ENCODE measurements around the gene NPHP4.
"Not testable (repeated sequence)": the region's sequence is repeated elsewhere in the genome, so short reads cannot be mapped to it uniquely, and the experiment has no call there.

The NPHP4 gene

DNA sequence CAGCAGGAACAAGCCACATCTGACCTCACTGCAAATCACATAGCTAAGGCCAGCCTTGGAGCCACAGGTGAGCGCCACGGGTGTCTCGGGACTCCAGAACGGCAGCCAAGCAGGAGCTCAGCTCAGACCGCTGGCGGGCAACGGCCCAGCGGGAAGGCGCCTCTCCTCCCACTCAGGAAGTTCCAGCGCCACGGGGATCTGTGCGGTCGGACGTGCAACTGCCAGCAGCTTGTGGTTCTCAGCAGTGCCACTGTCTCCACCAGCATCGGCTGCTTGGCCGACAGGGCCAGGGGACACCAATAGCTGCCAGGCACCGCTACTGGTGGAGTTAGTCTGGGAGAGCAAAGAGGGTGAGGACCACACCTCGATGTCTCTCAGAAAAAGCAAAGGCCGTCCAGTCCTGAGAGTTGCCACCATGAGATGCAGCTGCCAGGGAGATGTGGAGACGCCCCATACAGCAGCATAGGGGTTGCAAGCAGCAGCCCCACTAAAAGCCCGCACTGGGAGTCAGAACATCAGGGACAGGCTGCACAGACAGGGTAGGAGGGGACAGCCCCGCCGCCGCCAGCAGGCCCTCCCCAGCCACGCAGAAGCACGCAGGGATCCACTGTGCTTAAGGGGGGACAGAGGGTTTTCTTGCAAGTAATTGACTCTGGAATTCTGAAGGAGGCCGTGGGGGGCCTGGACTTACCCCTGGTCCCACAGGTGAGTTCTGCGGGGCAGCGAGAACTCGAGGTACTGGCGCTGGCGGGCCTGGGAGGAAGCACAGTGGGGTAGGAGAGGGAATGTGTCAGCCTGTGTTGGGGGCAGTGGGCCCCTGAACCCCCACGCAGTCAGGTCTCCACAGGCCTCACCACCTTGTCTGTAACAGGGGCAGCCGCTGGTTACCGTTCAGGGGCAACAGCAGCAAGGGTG lies 83.5 kb downstream of the NPHP4 start:
- DNase-seq, result no peak

DNA sequence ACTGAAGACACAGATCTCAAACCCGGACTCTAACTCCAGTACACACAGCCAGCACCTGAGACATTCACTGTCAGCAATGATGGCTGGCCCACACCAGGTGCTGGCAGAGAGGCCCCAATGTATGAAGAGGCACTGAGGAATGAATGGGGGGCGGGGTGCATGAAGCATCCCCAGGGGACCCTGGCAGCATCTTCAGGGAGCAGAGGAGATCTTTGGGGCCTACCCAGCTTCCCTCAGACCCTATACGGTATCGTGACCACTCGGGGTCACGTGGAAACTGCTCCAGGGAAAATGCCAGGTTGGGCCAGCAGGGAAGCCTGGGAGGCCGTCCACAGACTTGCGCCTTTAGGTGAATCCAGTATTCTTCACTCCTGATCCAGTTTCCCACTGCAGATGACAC lies 84.3 kb downstream of the NPHP4 start:
- no peak for DNase-seq

DNA sequence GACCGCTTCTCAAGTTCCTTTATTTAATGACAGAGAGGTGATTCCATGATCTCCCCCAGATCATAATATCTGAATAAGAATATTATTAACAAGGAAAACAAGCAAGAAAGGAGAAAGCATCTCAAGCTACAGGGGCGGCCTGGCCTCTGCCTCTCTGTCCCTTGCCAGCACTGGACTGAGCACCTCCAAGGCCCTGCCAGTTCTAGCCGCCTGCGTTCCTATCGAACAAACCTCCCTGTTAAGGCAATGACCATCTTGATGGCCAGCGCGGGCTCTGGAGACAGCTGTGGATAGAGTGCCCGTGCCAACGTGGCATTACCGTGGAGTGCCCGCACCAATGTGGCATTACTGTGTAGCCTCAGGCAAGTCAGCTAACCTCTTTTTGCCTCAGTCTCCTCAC lies 84.8 kb downstream of the NPHP4 start:
- DNase-seq, result no peak

DNA sequence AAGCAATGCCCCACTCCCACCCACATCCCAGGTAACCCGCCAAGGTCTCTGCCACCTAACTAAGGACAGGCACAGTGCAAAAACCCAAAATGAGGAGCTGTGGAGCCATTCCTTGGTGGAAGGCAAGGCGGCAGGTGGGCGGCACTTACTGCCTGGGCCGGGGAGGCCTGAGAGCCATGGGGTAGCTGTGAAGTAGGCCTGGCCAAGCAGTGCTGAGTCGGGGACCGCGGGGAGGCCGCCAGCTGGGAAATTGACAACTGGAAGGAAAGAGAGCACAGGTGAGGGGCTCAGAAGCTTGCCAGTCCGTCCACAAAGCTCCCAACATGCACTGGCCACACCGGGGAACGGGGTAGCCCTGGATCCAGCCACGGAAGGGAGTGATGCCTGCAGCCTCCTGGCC lies 85.3 kb downstream of the NPHP4 start:
- DNase-seq, result no peak

- DNase-seq, result no peak
These were observed 86.1 kb downstream of the NPHP4 start for GRCh38 chr1:5906116-5906515.

GRCh38 chr1:5905436-5905835 lies 86.8 kb downstream of the NPHP4 start:
- no peak for DNase-seq

- no peak for DNase-seq
These were observed 87.7 kb downstream of the NPHP4 start for GRCh38 chr1:5904551-5904950.

- DNase-seq, result no peak
These were observed 88.5 kb downstream of the NPHP4 start for GRCh38 chr1:5903680-5904079.

DNA sequence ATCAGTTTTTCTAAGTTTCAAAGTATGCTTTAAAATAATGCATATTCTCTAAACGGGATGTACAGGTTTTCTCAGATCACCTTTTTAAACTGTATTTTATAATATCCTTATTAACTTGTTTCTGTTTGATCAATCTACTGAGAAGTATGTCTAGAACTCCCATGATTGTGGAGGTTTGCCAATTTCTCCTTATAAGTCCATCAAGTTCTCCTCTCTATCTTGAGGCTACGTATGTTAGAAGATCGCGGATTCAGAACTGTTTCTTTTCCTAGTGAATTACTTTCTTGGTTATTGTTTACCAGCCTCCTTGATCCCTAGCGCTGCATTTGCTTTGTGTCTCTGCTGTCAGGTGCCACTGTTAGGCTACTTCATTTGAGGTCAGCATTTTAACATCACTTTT lies 89.2 kb downstream of the NPHP4 start:
- no peak for DNase-seq

- DNase-seq, result no peak
These were observed 90.4 kb downstream of the NPHP4 start for GRCh38 chr1:5901841-5902240.

GRCh38 chr1:5901150-5901549 lies 91.1 kb downstream of the NPHP4 start:
- DNase-seq, result no peak

- no peak for DNase-seq
These were observed 94.0 kb downstream of the NPHP4 start for GRCh38 chr1:5898266-5898665.

GRCh38 chr1:5896706-5897660 lies 95.2 kb downstream of the NPHP4 start:
- DNase-seq, result no peak

- DNase-seq, result no peak
These were observed 96.5 kb downstream of the NPHP4 start for GRCh38 chr1:5895446-5896406.

GRCh38 chr1:5893699-5894278 lies 98.4 kb downstream of the NPHP4 start:
- DNase-seq, result not testable (repeated sequence)

DNA sequence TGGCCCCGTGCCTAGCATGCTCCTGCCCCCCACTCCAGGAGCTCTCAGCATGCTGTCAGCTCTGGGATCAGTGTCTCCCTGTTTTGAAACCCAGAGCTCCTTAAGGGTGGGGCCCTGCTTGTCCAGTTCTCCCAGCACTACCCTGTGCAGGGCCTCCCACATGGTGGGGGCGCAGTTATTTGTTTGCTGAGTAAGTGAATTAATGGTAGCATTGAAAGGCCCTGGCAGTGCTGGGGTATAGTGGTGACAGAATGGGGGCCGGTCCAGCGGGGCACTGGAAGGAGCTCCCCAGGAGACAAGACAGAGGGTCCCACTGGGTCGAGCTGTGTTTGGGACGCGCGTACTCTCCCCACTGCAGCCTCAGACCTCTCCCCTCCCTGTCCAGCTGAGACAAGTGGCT lies 99.9 kb downstream of the NPHP4 start:
- no peak for DNase-seq

- DNase-seq, result no peak
These were observed 100.5 kb downstream of the NPHP4 start for GRCh38 chr1:5891736-5892135.

DNA sequence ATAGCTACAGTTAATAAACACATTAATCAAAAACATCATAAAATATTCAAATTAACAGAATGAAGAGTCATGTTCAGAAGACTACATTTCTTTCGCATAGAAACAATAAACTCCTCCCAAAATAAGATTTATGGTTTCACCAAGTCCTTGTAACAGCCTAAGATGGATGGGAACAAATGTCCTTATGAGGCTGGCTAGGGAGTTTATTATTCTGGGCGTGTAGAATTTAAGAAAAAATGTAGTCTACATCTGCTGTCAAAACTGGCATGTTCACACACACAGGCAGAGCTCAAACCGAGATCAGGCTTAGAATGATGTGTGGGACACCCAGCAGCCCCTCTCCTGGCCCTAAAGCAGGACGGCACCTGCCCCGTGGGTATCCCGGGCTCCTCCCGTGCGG lies 101.1 kb downstream of the NPHP4 start:
- DNase-seq, result no peak

DNA sequence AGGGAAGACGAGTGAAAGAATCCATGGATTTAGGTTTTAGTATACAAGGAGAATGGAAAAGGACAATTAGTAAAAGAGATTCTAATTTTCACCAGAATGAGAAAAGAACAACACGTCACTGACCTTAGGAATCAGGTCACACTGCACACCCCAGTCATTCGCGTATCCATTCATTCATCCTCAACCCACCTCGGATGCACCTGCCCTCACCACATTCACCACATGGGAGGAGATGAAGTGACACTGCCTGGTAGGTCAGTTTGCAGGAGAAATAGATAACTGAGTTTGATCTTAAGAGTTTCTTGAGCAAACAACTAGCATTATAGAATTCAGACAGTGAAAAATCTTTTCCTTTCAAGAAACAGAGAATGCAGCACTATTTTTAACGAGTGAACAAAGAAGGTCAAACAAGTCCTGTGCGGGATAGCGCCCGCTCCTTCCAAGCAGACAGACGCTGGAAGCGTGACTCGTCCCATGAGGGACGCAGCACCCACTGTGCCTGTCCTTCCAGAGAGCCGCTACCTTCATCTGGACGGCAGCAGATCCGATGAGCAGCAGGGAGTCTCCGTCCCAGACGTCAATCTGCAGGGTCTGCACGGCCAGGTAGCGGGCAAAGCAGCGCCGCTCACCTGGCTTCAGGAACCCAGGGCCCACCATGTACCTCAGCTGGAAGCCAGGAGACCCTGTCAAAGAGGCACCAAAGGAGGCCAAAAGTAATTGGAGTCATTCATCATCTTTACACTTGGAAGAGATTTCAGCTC lies 101.7 kb downstream of the NPHP4 start:
- no peak for DNase-seq

DNA sequence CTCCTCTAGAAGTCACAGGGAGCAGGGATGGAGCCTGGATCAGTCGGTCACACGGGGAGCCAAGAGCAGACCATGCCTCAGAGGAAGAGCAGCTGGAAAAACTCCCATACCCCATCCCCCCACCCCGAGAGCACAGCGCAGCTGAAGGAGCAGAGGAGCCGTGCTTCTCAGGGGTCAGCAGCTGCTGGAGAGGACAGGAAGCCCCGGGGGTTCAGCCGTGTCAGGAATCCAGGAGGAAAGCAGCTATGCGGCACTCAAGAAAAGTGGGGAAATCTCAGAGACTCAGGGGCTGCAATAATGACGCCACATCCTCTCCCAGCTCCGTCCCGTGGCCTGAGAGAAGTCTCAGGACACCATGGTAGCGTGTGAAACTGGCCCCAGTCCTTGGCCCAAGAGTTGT lies 102.3 kb downstream of the NPHP4 start:
- no peak for DNase-seq

- DNase-seq, result no peak
These were observed 102.8 kb downstream of the NPHP4 start for GRCh38 chr1:5889462-5889861.
